ENCODE measurements around the gene ABI3BP.

DNA sequence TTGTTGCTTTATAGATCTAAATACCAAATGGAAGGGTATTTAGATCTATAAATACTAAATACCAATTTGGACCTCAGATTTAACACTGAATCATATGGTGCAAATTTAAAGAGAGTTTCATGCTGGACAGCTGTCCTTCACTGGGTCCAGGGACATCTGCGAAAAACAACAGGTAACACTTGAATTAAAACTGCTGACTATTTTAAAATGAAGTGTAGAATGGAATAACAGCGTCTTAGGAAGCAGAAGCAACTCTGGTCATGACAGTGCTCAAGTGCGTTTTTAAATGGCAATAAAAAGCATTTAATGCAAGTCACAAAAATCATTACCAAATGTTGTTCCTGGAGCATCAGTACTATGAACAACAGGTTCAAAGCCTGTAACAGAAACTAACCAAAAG is 177.6 kb downstream of the ABI3BP start:
- TF ChIP-seq EZH2 (IDR thresholded peaks at IDR 0.05; ENCODE audit: low read length, missing control alignments), result no peak
- TF ChIP-seq, protein P1, sequence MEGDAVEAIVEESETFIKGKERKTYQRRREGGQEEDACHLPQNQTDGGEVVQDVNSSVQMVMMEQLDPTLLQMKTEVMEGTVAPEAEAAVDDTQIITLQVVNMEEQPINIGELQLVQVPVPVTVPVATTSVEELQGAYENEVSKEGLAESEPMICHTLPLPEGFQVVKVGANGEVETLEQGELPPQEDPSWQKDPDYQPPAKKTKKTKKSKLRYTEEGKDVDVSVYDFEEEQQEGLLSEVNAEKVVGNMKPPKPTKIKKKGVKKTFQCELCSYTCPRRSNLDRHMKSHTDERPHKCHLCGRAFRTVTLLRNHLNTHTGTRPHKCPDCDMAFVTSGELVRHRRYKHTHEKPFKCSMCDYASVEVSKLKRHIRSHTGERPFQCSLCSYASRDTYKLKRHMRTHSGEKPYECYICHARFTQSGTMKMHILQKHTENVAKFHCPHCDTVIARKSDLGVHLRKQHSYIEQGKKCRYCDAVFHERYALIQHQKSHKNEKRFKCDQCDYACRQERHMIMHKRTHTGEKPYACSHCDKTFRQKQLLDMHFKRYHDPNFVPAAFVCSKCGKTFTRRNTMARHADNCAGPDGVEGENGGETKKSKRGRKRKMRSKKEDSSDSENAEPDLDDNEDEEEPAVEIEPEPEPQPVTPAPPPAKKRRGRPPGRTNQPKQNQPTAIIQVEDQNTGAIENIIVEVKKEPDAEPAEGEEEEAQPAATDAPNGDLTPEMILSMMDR (conservative IDR thresholded peaks at IDR 0.05 in 1 of 2, IDR thresholded peaks at IDR 0.05 in 1 of 2; ENCODE audit: low read depth in 1 of 2, low read length in 2 of 2), result no peak

Measured in fibroblast of lung (primary cell).